ENCODE results near the gene GPAT2. TPM values are rescaled to one million over a fixed set of nuclear protein-coding genes. Genes with fewer than 3 reads are reported as not detected.
A peak's percentile ranks its signal among the peaks of the same experiment; 100 is the strongest.

Gene GPAT2
- total and polyA plus RNA-seq, 4 donors, result 1.2 to 6.2 (median 4.8) TPM

DNA sequence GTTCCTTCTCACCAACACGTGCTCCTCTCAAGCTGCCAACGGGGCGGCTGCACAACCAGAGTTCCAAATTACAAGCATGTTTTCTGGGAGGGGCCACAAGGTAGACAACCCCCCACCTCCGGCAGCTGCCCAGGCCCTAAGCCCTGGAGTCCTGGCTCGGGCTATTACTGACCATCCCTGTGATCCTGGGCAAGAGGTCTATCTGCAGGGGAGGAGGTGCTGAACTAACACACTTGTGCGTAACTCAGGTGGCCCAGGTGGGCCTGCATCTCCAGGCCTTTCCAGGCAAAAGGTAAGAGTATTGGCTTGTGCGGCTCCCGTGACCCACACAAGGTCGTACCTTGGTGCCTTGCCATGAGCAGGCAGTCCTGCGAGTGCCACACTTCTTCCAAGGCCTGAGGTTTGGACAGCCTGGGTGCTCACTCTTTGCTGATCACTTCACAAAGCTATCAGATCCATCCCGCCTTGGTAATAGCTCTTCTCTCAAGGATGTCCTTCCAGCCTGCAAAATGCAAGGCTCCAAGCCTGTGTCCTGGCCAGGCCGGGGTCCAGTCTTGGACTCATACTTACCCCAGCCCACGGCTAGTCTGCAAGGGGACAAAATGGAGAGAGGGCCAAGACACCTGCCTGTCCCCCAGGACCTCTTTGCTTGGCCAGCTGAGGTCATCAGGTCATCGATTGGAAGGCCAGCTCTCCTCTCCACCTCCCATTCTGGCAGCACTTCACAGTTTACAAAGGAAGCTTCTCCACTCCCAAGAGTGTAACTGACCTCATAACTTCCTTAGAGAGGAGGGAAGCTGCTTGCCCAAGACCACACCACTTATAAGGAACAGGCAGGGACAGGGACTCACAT, 47.7 kb upstream of the GPAT2 start:
- Histone ChIP-seq H3K9ac (ENCODE audit: insufficient read depth in 1 of 2, low read length in 2 of 2) (no peak overlapping the region), H3K27ac (ENCODE audit: low read depth in 1 of 2, low read length in 1 of 2) (no peak overlapping the region), H3K9me3 (ENCODE audit: control insufficient read depth in 4 of 4, insufficient read depth in 3 of 4, low read length in 3 of 4) (no peaks in the 10 kb centered on the region), H3K4me3 (no peak overlapping the region), H3K36me3 (ENCODE audit: control insufficient read depth in 4 of 4, insufficient read depth in 4 of 4, low read length in 4 of 4) (no peaks in the 10 kb centered on the region), H3K27me3 (ENCODE audit: control insufficient read depth in 3 of 3, insufficient read depth in 3 of 3, low read length in 2 of 3) (no peaks in the 10 kb centered on the region), H3K4me1 (ENCODE audit: control insufficient read depth in 5 of 5, insufficient read depth in 5 of 5, low read length in 5 of 5) (peaks cover 0 to 10% (median 0%) of the 10 kb centered on the region in 5 donors)
- ATAC-seq (ENCODE audit: insufficient read depth, low FRiP score), result no peak
- WGBS, 2 donors, result 89% methylated on average over 14 of the region's 14 CpGs
- TF ChIP-seq, protein P1, sequence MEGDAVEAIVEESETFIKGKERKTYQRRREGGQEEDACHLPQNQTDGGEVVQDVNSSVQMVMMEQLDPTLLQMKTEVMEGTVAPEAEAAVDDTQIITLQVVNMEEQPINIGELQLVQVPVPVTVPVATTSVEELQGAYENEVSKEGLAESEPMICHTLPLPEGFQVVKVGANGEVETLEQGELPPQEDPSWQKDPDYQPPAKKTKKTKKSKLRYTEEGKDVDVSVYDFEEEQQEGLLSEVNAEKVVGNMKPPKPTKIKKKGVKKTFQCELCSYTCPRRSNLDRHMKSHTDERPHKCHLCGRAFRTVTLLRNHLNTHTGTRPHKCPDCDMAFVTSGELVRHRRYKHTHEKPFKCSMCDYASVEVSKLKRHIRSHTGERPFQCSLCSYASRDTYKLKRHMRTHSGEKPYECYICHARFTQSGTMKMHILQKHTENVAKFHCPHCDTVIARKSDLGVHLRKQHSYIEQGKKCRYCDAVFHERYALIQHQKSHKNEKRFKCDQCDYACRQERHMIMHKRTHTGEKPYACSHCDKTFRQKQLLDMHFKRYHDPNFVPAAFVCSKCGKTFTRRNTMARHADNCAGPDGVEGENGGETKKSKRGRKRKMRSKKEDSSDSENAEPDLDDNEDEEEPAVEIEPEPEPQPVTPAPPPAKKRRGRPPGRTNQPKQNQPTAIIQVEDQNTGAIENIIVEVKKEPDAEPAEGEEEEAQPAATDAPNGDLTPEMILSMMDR (IDR thresholded peaks at IDR 0.05; ENCODE audit: control extremely low read depth, extremely low read depth), result no peak
- peak in 1 of 3 donors; percentile 8 for DNase-seq

DNA sequence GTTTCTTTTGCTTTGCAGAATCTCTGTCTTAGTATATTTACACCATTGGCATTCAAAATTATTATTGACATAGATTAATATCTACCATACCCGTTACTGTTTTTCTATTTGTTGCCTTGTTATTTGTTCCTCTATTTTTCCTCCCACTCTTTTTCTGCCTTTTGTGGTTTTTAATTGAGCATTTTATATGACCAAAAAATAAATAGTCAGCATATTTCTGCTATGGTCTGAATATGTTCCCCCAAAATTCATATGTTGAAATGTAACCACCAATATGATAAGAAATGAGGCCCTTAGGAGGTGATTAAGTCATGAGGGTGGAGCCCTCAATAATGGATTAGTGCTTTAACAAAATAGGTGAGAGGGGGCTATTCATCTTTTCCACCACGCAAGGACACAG, 46.3 kb upstream of the GPAT2 start:
- Histone ChIP-seq H3K36me3 (ENCODE audit: control insufficient read depth in 4 of 4, insufficient read depth in 4 of 4, low read length in 4 of 4) (no peaks in the 10 kb centered on the region), H3K9ac (ENCODE audit: insufficient read depth in 1 of 2, low read length in 2 of 2) (no peak overlapping the region), H3K9me3 (ENCODE audit: control insufficient read depth in 4 of 4, insufficient read depth in 3 of 4, low read length in 3 of 4) (no peaks in the 10 kb centered on the region), H3K4me1 (ENCODE audit: control insufficient read depth in 5 of 5, insufficient read depth in 5 of 5, low read length in 5 of 5) (peaks cover 0 to 10% (median 0%) of the 10 kb centered on the region in 5 donors), H3K27ac (ENCODE audit: low read depth in 1 of 2, low read length in 1 of 2) (no peak overlapping the region), H3K27me3 (ENCODE audit: control insufficient read depth in 3 of 3, insufficient read depth in 3 of 3, low read length in 2 of 3) (no peaks in the 10 kb centered on the region), H3K4me3 (no peak overlapping the region)
- ATAC-seq (ENCODE audit: insufficient read depth, low FRiP score) (no peak), DNase-seq (no peak)
- TF ChIP-seq, protein P1 (IDR thresholded peaks at IDR 0.05; ENCODE audit: control extremely low read depth, extremely low read depth), result no peak
- WGBS, 2 donors, result 95 to 96% methylated on average over 2 of the region's 2 CpGs

DNA sequence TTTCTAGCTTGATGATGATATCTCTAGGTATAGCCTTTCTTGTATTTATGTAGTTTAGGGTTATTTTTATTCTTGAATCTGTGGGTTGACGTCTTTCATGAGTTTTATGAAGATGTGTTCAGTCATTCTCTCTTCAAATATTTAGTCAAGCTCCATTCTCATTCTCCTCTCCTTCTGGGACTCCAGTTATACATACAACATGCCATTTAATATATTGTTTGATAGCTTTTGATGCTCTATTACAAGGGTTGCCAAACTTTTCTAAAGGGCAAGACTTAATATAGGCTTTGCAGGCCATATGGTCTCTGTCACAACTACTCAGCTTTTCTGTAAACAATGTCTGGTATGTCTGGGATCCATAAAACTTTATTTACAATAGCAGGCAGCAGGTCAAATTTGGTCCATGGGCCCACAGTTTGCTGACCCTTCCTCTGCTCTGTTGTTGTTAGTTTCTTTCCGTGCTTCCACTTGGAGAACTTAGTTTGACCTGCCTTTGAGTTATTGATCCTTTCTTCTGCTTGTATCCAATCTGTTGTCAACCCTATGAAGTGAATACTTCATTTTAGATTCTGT, 40.6 kb upstream of the GPAT2 start:
- DNase-seq, result peak in 2 of 3 donors; percentile 3 to 7
- Histone ChIP-seq H3K4me1 (ENCODE audit: control insufficient read depth in 5 of 5, insufficient read depth in 5 of 5, low read length in 5 of 5) (no peaks in the 10 kb centered on the region), H3K36me3 (ENCODE audit: control insufficient read depth in 4 of 4, insufficient read depth in 4 of 4, low read length in 4 of 4) (no peaks in the 10 kb centered on the region), H3K27me3 (ENCODE audit: control insufficient read depth in 3 of 3, insufficient read depth in 3 of 3, low read length in 2 of 3) (no peaks in the 10 kb centered on the region), H3K9me3 (ENCODE audit: control insufficient read depth in 4 of 4, insufficient read depth in 3 of 4, low read length in 3 of 4) (peaks cover 0 to 2% (median 0%) of the 10 kb centered on the region in 4 donors), H3K27ac (ENCODE audit: low read depth in 1 of 2, low read length in 1 of 2) (no peak overlapping the region), H3K9ac (ENCODE audit: insufficient read depth in 1 of 2, low read length in 2 of 2) (no peak overlapping the region), H3K4me3 (no peak overlapping the region)
- ATAC-seq (ENCODE audit: insufficient read depth, low FRiP score), result no peak
- TF ChIP-seq, protein P1 (IDR thresholded peaks at IDR 0.05; ENCODE audit: control extremely low read depth, extremely low read depth), result no peak
- WGBS, 2 donors, result 67 to 85% methylated on average over 2 of the region's 2 CpGs

Data from lung (tissue), 12 donors.